ENCODE measurements around the gene CHN1. TPM values are rescaled to one million over a fixed set of nuclear protein-coding genes. Genes with fewer than 3 reads are reported as not detected.

Gene CHN1
- total RNA-seq, 1 donor, result 2.3 TPM

- DNase-seq (ENCODE audit: low read depth), result peak; percentile 25
- no peak overlapping the region for H3K4me3 ChIP-seq (ENCODE audit: low read depth, low read length)
- TF ChIP-seq CTCF (IDR thresholded peaks at IDR 0.05; ENCODE audit: insufficient read depth, low read length), result no peak
These were observed 53.4 kb downstream of the CHN1 start for GRCh38 chr2:174951745-174952144.

GRCh38 chr2:174949988-174950687 lies 55.0 kb downstream of the CHN1 start:
- no peak overlapping the region for H3K4me3 ChIP-seq (ENCODE audit: low read depth, low read length)
- TF ChIP-seq CTCF (IDR thresholded peaks at IDR 0.05; ENCODE audit: insufficient read depth, low read length), result no peak
- DNase-seq (ENCODE audit: low read depth), result no peak

DNA sequence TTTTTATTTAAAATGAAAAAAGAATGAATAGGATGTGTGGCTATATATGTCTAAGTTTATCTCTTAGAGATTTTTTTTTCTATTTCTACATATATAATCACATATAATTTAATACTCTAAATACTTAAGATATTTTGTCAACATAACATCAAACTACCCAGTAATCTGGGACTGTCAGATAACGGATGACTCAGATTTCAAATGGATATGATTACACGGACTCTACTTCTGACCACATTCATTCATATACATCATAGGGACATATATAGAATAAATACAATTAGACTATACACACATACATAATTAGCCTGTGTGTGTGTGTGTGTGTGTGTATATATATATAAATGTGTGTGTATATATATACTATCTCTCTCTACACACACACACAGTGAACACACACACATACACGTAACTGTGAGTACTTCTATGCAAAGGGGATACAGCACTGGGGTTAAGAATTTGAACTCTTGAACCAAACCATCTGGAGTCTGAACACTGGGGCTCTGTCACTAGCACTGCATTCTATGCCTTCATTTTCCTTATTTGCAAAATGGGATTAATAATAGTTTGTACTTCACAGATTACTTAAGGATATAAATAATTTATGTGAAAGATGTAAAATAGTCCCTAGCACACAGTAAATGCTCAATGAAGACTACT lies 59.5 kb downstream of the CHN1 start:
- H3K4me3 ChIP-seq (ENCODE audit: low read depth, low read length), result no peak overlapping the region
- TF ChIP-seq CTCF (IDR thresholded peaks at IDR 0.05; ENCODE audit: insufficient read depth, low read length), result no peak
- no peak for DNase-seq (ENCODE audit: low read depth)

GRCh38 chr2:174939046-174939445 lies 66.1 kb downstream of the CHN1 start:
- no peak for TF ChIP-seq CTCF (IDR thresholded peaks at IDR 0.05; ENCODE audit: insufficient read depth, low read length)
- DNase-seq (ENCODE audit: low read depth), result peak; percentile 24
- no peak overlapping the region for H3K4me3 ChIP-seq (ENCODE audit: low read depth, low read length)

GRCh38 chr2:174931724-174932123 lies 73.5 kb downstream of the CHN1 start:
- DNase-seq (ENCODE audit: low read depth), result peak; percentile 35
- no peak overlapping the region for H3K4me3 ChIP-seq (ENCODE audit: low read depth, low read length)
- TF ChIP-seq CTCF (IDR thresholded peaks at IDR 0.05; ENCODE audit: insufficient read depth, low read length), result no peak

- no peak overlapping the region for H3K4me3 ChIP-seq (ENCODE audit: low read depth, low read length)
- TF ChIP-seq CTCF (IDR thresholded peaks at IDR 0.05; ENCODE audit: insufficient read depth, low read length), result no peak
- no peak for DNase-seq (ENCODE audit: low read depth)
These were observed 75.4 kb downstream of the CHN1 start for GRCh38 chr2:174929786-174930185.
